Measurements from ENCODE around the gene KRTAP3-3.

DNA sequence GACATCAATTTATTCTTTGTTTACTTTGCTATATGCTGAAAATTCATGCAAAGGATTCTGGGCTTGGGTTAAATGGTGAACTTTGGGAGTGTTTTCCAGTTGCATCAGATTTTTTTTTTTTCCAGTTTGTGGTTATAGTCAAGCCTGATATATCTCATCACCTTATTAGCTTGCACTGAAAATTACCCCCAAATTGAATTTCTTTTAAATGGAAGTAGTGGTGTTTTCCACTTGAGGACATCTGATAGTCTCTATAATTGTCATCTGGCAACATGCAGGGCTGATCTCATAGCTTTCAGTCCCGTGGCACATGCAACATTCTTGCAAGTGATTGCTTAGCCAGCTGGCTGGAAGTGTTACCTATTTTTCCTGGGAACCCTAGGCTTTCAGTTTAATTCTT lies 19.6 kb upstream of the KRTAP3-3 start:
- TF ChIP-seq, protein P1, sequence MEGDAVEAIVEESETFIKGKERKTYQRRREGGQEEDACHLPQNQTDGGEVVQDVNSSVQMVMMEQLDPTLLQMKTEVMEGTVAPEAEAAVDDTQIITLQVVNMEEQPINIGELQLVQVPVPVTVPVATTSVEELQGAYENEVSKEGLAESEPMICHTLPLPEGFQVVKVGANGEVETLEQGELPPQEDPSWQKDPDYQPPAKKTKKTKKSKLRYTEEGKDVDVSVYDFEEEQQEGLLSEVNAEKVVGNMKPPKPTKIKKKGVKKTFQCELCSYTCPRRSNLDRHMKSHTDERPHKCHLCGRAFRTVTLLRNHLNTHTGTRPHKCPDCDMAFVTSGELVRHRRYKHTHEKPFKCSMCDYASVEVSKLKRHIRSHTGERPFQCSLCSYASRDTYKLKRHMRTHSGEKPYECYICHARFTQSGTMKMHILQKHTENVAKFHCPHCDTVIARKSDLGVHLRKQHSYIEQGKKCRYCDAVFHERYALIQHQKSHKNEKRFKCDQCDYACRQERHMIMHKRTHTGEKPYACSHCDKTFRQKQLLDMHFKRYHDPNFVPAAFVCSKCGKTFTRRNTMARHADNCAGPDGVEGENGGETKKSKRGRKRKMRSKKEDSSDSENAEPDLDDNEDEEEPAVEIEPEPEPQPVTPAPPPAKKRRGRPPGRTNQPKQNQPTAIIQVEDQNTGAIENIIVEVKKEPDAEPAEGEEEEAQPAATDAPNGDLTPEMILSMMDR (IDR thresholded peaks at IDR 0.05 in 4 of 5, conservative IDR thresholded peaks at IDR 0.05 in 1 of 5), result no peak
- no peak for TF ChIP-seq POLR2A (IDR thresholded peaks at IDR 0.05)

All from gastrocnemius medialis (tissue), 4 donors.